NCI-H128 (cell line): Measurements from ENCODE around the gene HEPHL1.

Source experiments
- DNase-seq: peaks from one replicate; lab custom pipeline; 2025; ENCODE audit not compliant: unreplicated experiment; lab: John Stamatoyannopoulos, UW

The HEPHL1 gene

DNA sequence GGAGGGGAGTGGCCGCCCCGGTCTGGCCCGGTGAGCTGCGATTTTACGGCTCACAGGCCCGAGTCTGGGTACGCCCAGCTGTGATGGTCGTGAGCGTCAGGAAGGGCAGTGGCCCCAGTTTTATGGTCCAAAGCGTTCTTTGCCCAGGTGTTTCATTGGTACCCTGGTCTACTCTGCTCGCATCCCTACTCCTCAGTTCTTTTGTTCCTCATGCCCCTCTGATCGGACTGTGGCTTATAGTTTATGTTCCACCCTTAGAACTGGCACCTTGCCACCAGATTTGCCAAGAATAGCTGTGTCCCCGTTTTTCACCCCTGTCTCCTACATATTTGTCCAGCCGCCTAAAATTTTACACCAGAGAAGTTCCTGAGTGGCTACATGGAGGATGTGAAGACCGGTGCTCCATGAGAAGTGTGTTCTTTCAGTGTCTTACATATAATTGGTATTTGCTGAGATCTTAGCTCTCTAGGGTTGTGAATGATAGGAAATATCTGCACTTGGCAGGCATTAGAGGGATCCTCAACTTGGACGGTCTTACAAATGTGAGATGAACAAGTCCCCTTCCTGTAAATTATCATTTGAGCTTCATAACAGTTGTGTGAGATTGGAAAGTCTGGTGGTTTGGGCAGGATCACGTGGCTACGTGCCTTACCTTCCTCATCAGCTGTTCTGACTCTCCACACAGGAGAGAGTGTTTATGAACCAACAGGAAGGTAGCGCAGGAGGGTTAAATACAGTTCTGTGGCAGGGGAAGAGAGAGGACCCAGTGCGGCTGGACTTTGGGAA, 108.6 kb downstream of the HEPHL1 start:
- DNase-seq, result no peak

DNA sequence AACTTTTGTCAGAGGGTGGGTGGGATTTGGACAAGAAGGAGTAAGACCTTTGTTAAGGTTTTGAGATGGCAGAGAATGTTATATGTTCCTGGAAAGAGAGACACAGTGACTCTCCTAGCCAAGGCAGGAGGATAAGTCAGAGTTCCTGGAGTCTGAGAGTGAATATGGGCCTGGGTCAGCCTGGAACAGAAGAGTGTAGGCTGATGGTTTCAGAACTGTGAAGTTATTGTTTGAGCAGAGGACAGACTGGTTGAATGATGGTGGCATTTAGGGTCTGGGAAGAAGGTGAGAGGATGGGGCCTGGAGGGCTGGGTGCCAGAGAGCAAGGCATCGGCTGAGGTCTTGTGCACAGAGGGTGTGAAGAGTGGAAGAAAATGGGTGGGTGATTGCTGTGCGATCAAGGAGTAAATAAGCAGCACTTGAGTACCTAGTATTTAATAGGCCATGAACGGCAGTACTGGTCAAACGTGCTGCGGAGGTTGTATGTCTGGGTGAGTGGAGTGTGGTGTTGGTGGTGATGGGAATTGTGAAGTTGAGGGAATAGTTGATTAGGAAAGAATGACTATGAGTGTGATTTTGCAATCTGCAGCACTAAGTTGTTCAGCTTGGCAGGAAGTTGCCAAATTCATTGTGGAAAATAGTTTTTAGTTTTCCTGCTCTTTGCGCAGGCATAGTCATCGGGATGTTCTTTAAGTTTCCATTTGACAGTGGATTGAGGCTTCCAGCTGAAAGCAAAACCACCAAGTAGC, 109.3 kb downstream of the HEPHL1 start:
- no peak for DNase-seq

DNA sequence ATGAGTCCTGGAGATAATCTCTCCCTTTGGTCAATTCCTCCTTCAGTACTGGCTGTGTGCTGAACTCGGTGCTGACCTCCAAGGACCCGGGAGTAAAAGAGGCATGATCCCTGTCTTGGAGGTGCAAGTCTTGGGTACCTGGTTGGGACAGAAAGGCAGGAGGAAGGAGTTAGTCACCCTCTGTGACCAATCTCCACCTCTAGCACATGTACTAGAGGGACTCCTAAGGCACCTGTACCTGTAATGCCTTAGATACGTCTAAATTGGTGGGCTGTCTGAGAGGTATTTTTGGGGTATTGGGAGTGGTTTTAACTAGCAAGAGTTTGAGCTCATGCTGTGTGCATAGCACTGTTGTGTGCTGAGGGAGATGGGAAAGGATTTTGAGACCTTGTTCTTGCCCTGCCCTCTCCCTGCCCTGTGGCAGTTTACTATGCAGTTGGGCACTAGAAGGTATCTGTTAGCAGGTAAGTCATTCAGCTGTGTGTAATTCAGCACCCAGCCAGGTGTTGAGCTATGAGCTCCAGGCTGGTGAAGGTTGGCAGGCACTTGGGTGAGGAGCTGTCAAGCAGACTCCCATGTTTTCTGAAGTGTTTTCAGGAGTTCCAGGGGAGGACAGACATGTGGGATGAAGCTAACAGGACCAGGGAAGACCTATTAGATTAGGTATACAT, 110.0 kb downstream of the HEPHL1 start:
- no peak for DNase-seq

DNA sequence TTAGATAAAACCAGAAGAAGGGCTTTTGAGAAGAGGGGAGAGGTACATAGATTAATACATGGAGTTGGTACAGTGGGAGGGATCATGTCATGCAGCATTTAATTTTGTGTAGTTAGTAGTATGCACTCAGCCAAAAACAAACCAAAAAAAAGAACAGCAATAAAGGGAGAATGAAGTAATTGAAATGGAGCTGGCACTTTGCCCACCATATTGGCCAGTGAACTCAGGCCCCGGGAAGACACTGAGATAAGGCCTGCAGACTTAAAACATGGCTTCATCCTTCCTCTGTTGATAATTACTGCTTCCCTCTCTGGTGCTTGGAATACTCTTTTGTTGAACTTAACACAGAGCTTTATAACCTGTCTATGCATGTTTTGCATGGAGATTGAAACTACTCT, 110.6 kb downstream of the HEPHL1 start:
- no peak for DNase-seq

DNA sequence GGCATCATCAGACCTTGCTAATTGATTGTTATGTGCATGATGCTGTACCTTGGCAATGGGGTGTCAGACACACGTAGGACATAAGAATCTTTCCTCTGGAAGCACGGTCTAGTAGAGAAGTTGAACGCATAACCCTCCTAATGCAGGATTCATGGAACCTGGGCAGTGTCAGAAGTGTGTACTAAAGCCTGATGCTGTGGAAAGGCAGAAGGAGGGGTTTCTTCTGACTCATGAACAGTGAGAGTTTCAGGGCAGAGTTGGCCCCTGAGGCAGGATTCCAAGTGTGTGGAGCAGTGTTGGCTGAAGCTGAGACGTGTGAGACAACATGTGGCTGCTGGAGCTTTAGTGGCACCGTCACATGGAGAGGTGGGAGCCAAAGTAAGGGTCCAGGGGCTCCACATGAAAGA, 111.0 kb downstream of the HEPHL1 start:
- DNase-seq, result no peak

DNA sequence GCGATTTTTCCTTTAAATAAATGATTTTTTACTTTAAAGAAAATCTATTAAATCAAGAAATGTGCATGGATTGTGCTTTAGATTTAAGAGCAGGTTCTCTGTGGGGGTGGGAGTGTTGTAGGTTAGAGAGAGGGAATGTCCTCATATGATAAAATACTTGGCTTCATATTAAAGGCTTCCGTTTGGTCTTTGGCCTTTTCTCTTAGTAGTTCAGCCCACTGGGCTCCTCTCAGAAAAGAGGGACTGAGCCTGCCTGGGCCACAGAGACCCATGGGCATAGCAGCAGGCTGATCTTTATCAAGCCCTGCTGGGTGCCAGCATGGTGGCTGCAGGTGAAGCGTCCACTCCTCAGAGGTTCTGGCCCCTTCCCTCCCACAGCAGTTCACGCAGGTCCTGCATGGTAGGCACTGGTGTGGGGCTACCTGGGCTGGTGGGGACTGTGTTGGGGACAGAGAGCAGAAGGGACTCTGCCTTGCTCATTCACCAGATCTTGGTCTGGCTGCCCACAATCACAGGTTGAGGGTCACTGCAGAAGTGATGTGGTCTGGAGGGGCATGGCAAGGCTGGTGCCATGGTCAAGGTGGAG, 111.8 kb downstream of the HEPHL1 start:
- DNase-seq, result no peak

DNA sequence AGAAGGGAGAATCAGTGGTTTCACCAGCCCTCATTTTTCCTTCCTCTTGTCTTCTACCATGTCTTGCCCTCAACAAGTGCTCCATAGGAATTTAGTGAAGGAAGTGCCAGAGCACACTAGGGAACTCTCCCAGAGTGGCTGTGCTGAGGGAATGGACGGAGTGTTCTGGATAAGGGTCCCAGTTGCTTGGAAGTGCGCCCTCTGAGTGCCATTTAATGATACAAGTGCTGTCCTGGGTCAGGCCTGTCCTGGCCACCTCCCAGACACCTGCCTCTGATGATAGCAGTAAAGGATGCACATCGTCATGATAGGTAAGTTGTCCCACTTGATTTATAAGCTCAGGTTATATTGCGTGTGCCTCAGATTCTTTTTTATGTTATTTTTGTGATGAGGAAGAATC, 112.6 kb downstream of the HEPHL1 start:
- no peak for DNase-seq

DNA sequence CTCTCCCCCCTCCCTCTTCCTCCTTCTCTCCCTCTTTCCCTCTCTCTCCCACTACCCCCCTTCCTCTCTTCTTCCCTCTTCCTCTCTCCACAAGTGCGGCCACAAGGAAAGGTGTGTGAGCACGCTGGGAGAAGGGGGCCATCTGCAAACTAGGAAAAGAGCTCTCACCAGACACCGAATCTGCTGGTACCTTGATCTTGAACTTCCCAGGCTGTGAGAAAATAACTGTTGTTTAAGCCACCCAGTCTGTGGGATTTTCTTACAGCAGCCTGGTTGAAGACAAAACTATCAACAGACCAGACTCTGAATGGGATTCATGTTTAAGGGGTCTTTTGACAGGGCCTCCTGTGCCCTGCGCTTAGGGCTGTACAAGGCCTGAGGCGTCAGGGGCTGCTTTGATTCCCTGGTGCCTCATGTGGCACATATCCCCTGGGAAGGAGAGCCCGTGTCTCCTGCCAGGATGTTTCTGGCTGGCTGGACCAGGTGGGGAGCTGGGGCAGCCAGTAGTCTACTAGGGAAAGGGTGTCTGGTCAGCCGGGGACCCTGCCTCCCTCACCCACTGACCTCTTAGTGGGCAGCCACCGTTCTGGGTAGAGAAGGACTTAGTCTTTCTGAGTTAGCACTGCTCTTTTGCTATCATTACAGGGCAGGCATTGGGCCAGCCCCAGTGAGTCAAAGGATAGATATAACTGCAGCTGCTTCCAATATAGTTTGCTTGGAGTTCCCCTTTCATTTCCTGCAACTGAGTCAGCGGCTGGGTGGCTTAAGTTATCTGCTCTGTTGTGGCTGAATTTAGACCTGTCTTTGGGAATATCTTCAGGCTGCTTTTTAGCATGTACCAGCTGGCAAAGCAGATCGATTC, 113.7 kb downstream of the HEPHL1 start:
- no peak for DNase-seq

DNA sequence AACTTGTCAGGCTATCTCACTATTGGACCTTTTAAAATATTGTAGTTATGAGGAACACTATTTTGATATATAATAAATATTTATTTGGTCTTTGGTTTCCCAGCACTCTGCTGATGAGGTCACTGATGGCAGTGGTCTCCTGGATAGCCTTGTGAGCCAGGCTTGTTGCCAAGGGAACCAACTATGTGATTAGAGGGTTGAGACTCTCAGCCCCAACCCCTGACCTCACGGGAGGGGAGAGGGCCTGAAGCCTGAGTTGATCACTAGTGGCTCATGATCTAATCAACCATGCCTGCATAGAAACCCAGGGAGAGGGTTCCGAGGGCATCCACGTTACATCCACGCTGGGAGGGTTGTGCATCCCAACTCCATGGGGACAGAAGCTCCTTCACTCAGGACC, 118.3 kb downstream of the HEPHL1 start:
- no peak for DNase-seq

DNA sequence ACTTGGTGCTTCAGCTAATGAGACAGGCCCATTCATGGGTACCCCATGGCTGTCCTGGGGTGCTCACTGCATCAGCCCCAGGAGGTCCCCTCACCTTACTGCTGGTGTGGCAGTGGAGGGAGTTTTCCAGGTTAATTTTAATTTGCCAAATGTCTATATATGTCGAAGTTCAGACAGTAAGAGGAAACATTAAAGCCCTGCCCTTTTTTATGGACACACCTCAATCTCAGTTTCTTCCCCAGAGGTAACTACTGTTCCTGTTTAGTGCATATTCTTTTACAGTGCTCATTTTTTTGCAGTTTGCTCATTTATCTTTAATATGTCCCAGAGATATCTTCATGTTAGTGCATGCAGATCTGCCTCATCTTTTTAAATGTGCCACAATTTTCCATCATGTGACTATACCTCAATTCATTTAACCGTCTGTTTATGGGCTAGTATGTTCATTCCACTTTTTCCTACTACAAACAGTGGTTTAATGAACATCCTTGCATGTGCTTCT, 119.1 kb downstream of the HEPHL1 start:
- DNase-seq, result no peak

DNA sequence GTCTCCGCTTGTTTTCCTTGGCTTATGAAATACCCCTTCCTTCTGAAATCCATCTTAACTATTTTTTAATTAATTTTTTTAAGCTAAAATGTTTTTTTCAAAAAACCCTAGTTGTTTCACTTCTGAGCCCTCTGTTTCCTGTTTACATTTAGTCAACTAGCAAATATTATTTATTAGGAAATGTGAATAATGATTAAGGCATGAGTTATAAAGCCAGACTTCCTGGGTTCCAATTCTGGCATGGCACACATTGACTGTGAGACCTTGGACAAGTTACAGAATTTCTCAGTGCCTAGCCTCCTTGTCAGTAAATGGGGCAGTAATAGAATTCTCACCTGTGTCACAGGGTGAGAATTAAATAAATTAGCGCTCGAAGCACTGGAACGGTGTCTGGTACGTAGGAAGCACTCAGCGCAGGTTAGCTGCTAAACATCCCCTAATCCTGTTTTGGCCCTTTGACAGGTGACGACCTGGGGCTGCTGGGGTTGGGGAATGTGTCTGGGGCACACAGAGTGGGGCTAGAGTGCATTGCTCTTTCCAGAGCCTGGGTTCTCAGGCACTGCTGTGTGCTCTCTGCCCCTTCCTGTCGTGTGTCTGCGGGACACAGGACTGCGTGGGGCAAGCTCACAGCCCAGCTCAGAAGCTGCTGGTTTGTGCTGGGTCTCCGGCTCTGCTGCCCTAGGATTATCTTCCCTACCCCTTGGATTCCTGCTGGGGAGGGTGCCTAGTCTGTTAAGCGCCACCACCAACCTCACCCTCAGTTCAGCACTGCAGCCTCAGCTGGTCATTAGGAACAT, 120.6 kb downstream of the HEPHL1 start:
- DNase-seq, result no peak

DNA sequence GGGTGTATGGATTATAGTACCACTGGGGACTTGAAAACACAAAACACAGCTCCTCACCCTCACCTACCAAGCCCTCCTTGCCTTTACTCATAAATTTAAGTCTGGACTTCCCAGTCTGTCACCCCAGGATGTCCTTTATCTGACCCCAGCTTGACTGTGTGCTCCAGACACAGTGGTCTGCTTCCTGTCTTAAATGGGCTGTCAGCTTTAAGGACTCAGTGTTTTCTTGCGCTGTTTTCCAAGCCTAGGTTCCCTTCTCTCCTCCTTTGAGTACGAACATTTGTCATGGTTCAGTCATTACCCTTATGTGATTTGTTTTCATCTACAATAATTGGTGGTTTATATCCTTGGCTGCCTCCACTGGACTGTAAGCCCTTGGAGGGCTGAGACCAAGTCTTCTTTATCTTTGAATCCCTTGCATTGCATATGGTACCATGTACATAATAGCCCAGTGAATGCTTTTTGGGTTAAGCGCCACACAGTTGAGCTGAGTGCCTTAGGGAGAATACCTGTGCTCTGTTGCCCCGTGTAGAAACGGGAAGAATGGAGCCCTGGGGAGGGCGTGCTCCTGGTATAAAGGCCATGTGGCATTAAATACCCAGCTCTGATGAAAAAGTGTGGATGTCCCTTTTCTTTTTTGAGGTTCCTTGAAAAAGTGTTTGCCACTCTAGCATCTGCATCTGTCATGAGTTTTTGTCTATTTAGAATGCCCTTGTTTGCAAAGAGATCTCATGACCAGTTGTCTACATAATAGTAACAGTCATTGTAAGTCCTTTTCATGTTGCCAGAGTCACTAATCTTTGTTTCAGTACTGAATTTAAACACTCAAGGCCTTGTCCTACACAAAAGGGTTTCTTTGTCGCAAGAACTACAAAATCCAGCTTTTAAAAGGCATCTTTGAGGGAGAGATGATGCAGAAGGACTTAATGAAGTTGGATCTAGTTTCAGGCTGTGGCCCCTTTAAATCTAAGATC, 121.4 kb downstream of the HEPHL1 start:
- no peak for DNase-seq

DNA sequence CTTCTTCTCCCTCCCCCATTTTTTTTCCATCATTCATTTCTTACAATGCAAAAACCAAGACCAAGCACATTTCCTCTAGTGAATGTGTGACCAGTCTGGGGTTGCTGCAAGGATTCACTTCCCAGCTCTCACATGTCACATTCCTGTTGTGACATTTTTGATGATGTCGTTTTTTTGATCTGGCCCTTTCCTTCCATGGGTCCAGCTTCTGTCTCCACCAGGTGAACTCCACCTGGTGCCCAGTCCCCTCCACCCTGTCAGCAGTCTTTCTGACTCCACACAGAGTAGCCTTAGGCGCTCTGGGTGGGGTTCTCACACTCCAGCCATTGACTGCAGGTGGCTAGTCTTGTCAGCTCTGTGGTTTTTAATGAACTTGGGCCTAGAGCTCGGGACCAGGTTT, 123.1 kb downstream of the HEPHL1 start:
- DNase-seq, result no peak

DNA sequence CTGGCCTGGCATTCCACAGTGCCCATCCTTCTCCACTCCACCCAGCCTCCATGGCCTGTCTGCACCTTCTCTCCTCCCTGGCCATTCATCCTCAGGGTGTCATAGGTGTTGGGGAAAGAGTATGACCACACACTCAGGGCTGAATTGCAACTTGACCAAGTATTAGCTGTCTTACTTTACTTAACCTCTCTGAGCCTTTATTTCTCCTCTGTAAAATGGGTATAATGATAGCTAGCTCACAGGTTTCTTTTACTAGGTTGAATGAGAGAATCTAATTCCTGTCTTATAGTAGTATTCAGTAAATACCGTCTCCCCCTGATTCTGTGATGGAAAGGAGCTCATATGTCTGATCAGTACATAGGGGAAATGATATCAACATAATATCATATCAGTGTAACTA, 123.5 kb downstream of the HEPHL1 start:
- no peak for DNase-seq

DNA sequence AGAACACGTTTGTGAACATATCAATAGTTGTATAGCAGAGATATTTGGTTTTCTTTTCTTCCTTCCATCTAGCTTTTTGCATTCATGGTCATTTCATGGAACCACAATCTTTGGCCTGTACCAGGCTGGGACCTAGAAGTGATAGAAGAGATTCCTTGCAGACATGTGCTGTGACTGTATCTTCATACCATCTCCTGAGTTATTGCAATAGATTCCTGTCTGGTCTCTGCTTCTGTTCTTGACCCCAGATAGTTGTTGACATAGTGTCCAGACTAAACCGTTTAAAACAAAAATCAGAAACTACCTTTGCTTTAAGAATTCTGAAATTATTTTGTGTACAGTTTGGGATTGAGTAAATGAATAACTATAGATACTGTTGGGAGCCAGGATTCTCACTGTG, 124.3 kb downstream of the HEPHL1 start:
- DNase-seq, result no peak

DNA sequence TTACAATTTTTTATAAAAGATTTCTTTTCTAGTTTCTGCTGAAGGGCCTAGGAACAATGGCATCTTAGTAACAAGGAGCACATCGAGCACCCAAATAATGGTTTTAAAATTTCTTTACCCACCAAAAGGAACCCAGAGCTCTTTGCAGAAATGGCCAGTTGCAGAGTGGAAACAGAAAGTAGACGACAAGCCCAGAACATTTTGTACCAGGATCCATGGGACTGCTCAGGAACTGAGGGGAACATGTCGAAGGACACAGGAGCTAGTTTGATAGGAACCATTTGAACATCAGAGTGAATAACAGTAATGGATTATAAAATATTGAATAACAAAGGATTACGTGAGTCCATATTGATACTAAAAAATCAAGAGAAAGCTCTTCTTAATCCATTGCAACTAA, 124.8 kb downstream of the HEPHL1 start:
- no peak for DNase-seq

DNA sequence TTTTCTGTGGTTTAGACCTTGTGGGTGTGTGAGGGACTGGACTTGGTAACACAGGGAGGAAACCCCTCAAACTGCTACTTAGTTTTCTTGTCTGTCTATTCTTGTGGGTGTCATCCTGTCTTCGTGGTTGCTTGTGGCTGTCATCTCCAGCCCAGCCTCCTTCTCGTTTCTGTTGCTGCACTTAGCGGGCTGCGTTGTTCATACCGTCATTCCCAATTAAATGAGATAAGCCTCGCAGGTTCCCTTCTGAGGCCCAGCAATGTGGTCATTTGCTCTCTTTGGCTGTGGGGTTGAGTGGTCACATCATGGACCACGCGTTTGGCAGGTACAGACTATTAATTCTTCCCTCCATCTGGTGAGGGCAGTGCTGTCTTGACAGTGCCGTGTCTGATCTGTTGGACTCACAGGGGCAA, 126.3 kb downstream of the HEPHL1 start:
- no peak for DNase-seq

DNA sequence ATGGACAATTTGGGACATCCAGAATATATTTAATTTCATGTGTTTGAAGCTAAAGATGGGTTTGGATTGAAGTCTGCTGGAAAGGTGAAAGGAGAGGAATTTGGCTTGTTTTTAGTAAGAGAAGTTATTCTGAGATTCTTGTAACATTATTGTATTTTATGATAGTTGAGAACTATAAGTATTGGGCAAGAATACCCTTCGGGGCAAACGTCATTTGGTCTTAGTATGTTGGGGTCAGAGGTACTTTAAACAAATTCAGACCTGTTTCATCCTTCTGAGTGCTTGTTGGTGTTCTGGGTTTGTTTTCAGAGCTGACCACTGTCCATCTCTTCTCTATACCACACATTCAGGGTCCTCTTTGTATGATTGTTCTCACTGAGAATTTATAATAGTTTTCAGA, 127.0 kb downstream of the HEPHL1 start:
- no peak for DNase-seq
